H1 (cell line): ENCODE data around the gene YAF2. TPM values are rescaled to one million over a fixed set of nuclear protein-coding genes. Genes with fewer than 3 reads are reported as not detected.

Source experiments
- JUN ChIP-seq: IDR thresholded peaks from 2 replicates; pipeline ENCODE4 v1.6.1; 2011; ENCODE audit warnings: low read depth, mild to moderate bottlenecking, improper control_type of control experiment, low read length
- polyA plus RNA-seq, 7 experiments: library from polyadenylated mRNA; depleted of rRNA in 3 of 7; stranded (reverse) in 5 of 7; unstranded in 2 of 7; fragments of >200 nt in 5 of 7; fragments of 200-250 nt in 2 of 7; gene quantifications; 1 replicate in 5 of 7; 2 replicates in 1 of 7; 4 replicates in 1 of 7; pipeline versions ENCODE4 v1.2.1 to v1.2.3, GENCODE V29; 2011 to 2013; ENCODE audit warnings: missing spikeins in 2 of 7, mixed read lengths in 2 of 7
- total RNA-seq: library from RNA; stranded (reverse); fragmentation: NEBNext Ultra II Directional; extraction: Animal tissue kit (Norgen Biotek cat#: 25700); gene quantifications from 2 replicates; pipeline ENCODE4 v1.2.1, GENCODE V29; 2021

The YAF2 gene
- total and polyA plus RNA-seq, 2 of the 8 experiments (the other 6 are each of a cell fraction or from before 2014, with no cell fraction given), result 0.50 to 2.2 TPM

DNA sequence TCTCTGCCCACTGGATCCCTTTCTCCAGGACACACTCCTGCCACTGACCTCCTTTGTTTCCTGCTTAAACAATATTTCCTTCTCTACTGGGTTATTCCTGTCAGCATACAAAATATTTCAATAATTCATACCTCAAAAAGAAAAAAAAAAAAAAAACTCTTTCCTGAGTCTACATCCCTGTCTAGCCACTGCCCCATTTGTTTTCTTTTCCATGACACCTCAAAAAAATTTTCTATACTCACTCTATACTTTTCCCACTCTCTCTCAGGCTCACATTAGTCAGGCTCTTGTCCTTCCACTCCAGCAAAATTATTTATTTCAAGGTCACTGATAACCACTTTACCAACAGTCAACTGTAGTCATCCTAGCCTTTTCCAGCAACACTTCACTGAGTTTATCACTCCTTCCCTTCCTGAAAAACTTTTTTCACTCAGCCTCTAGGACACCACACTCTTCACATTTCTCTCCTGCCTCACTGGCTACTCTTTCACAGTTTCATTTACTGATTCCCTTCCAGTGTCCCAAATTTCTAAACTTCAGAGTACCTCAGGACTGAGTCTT lies 64.0 kb downstream of the YAF2 start (continued):
- no peak for TF ChIP-seq JUN
